Endodermal cell (in vitro differentiated cells): Measurements from ENCODE around the gene ERBB4. TPM values are rescaled to one million over a fixed set of nuclear protein-coding genes. Genes with fewer than 3 reads are reported as not detected.
A peak's percentile ranks its signal among the peaks of the same experiment; 100 is the strongest.

Source experiments
- DNase-seq: peaks from one replicate; pipeline ENCODE4 v3.0.0-alpha.2; 2017
- H3K27ac ChIP-seq: 2 replicates; pipeline ENCODE4 v1.5.1; 2013; ENCODE audit warnings: mild to moderate bottlenecking, low read depth, low read length, moderate library complexity
- H3K27me3 ChIP-seq: 2 replicates; pipeline ENCODE4 v1.6.1; 2013; ENCODE audit warnings: mild to moderate bottlenecking, low read length, moderate library complexity; ENCODE audit not compliant: insufficient read depth, control insufficient read depth, poor library complexity, severe bottlenecking
- H3K36me3 ChIP-seq: 2 replicates; pipeline ENCODE4 v1.7.0; 2013; ENCODE audit warnings: mild to moderate bottlenecking, low read length, moderate library complexity; ENCODE audit not compliant: control insufficient read depth, insufficient read depth
- H3K4me1 ChIP-seq: one replicate; pipeline ENCODE4 v1.7.0; 2013; ENCODE audit warnings: low read length; ENCODE audit not compliant: control insufficient read depth, insufficient read depth
- H3K4me3 ChIP-seq: 2 replicates; pipeline ENCODE4 v1.5.1; 2013; ENCODE audit warnings: mild to moderate bottlenecking, low read length, moderate library complexity
- H3K9ac ChIP-seq: 2 replicates; pipeline ENCODE4 v1.6.1; 2013; ENCODE audit warnings: mild to moderate bottlenecking, low read length, moderate library complexity; ENCODE audit not compliant: poor library complexity, severe bottlenecking; ENCODE audit errors: extremely low read depth
- H3K9me3 ChIP-seq: 2 replicates; pipeline ENCODE4 v1.6.1; 2013; ENCODE audit warnings: mild to moderate bottlenecking, low read length, moderate library complexity; ENCODE audit not compliant: control insufficient read depth
- H3K27ac Mint-ChIP-seq: 2 replicates; pipeline ENCODE4 v1.8.0; 2020; ENCODE audit warnings: mixed read lengths
- H3K27me3 Mint-ChIP-seq: 2 replicates; pipeline ENCODE4 v1.8.0; 2021; ENCODE audit warnings: mild to moderate bottlenecking, mixed read lengths; ENCODE audit not compliant: insufficient read depth
- H3K36me3 Mint-ChIP-seq: 2 replicates; pipeline ENCODE4 v1.8.0; 2020; ENCODE audit warnings: low read depth, mixed read lengths
- H3K4me1 Mint-ChIP-seq: 2 replicates; pipeline ENCODE4 v1.8.0; 2020; ENCODE audit warnings: mixed read lengths
- H3K4me3 Mint-ChIP-seq: 2 replicates; pipeline ENCODE4 v1.8.0; 2020; ENCODE audit warnings: mild to moderate bottlenecking, moderate library complexity, mixed read lengths
- H3K9me3 Mint-ChIP-seq: 2 replicates; pipeline ENCODE4 v1.8.0; 2020; ENCODE audit warnings: mild to moderate bottlenecking, mixed read lengths
- CTCF ChIP-seq: fragments of 200-600 bp; sonication (generic); conservative IDR thresholded peaks from 2 replicates; pipeline ENCODE4 v1.5.0; 2021; ENCODE audit warnings: antibody characterized with exemption, mild to moderate bottlenecking
- WGBS, 2 experiments: methylation state at CpG; one replicate each; pipeline versions ENCODE4 v1.1.5 to v1.1.7; 2013; ENCODE audit warnings: missing lambda C conversion rate in 2 of 2, mixed read lengths in 1 of 2; ENCODE audit not compliant: insufficient coverage in 1 of 2, insufficient read length in 1 of 2; 5-methylcytosine and 5-hydroxymethylcytosine counted together
- total RNA-seq, 2 donors: library from RNA; stranded (reverse); fragmentation: NEBNext Ultra II Directional in 1 of 2; extraction: Animal tissue kit (Norgen Biotek cat#: 25700) in 1 of 2; gene quantifications; 2 replicates in 1 of 2; 3 replicates in 1 of 2; pipeline ENCODE4 v1.2.1, GENCODE V29; 2021

Gene ERBB4
- total RNA-seq, 2 donors from 2014 or later = 154 to 158 TPM

GRCh38 chr2:212357606-212358005 is 181.0 kb downstream of the ERBB4 start:
- peaks cover 21% of the 10 kb centered on the region for H3K4me1 ChIP-seq
- no peaks in the 10 kb centered on the region for H3K27me3 Mint-ChIP-seq

GRCh38 chr2:212354382-212354781 is 184.2 kb downstream of the ERBB4 start:
- Mint-ChIP-seq H3K36me3 (no peaks in the 10 kb centered on the region), H3K27me3 (no peaks in the 10 kb centered on the region), H3K4me1 (peaks cover 23% of the 10 kb centered on the region), H3K27ac (peak overlapping the region; percentile 39), H3K9me3 (no peaks in the 10 kb centered on the region), H3K4me3 (no peak overlapping the region)
- Histone ChIP-seq H3K27ac (no peak overlapping the region), H3K9ac (no peak overlapping the region), H3K36me3 (no peaks in the 10 kb centered on the region), H3K4me3 (no peak overlapping the region), H3K9me3 (peaks cover 4% of the 10 kb centered on the region), H3K4me1 (peaks cover 16% of the 10 kb centered on the region), H3K27me3 (no peaks in the 10 kb centered on the region)
- no peak for DNase-seq
- TF ChIP-seq CTCF = no peak

More at GRCh38 chr2:212357606-212358005, 181.0 kb downstream of the ERBB4 start:
- Mint-ChIP-seq H3K4me1 (peaks cover 44% of the 10 kb centered on the region), H3K9me3 (no peaks in the 10 kb centered on the region), H3K4me3 (no peak overlapping the region), H3K27ac (no peak overlapping the region), H3K36me3 (no peaks in the 10 kb centered on the region)
- no peak overlapping the region for H3K9ac ChIP-seq
- H3K9me3 ChIP-seq = no peaks in the 10 kb centered on the region
- H3K27ac ChIP-seq = peak overlapping the region; percentile 26
- no peaks in the 10 kb centered on the region for H3K36me3 ChIP-seq
- no peak for TF ChIP-seq CTCF
- 89 to 100% methylated on average over 2 to 5 of the region's 5 CpGs for WGBS, 2 experiments
- H3K4me3 ChIP-seq = no peak overlapping the region
- H3K27me3 ChIP-seq = no peaks in the 10 kb centered on the region
- DNase-seq = no peak

DNA sequence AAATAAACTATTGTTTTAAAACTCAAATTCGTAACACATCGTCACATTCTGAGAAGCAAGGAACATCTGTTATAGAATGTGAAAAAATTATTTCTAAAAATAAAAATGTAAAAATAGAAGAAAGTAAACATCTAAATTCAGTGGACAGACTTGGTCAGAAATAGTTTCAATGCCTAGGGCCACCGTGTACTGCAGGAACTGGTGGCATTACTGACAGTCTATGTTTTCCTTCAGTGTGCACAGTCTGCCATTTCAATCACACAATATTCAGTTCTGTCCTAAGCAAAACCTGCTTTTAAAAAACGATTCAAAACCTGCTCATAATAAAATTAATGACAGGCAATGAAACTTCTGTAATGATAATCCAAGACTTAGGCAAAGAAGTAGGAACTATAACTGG is 190.1 kb downstream of the ERBB4 start:
- no peak for DNase-seq
- no peaks in the 10 kb centered on the region for H3K36me3 ChIP-seq
- Mint-ChIP-seq H3K9me3 (no peaks in the 10 kb centered on the region), H3K27me3 (no peaks in the 10 kb centered on the region), H3K36me3 (no peaks in the 10 kb centered on the region), H3K27ac (no peak overlapping the region), H3K4me3 (no peak overlapping the region), H3K4me1 (peaks cover 2% of the 10 kb centered on the region)
- no peak for TF ChIP-seq CTCF
- H3K27ac ChIP-seq = no peak overlapping the region
- H3K4me3 ChIP-seq = no peak overlapping the region
- no peaks in the 10 kb centered on the region for H3K4me1 ChIP-seq
- peaks cover 4% of the 10 kb centered on the region for H3K9me3 ChIP-seq
- 89 to 91% methylated on average over 1 to 4 of the region's 4 CpGs for WGBS, 2 experiments
- no peaks in the 10 kb centered on the region for H3K27me3 ChIP-seq
- H3K9ac ChIP-seq = no peak overlapping the region
